OCI-LY7 (cell line): ENCODE results near the gene ADAMTS2. TPM values are rescaled to one million over a fixed set of nuclear protein-coding genes. Genes with fewer than 3 reads are reported as not detected.

ENCODE experiments used
- BruUV-seq: library from RNA; stranded (reverse); fragments of 400-500 nt; replicated peaks from 2 replicates; lab custom pipeline; 2021; lab: Mats Ljungman, UMichigan
- CTCF ChIA-PET: fragments of 300-600 bp; sonication (Branson Sonifier 250); formaldehyde crosslinking; loops from one replicate; lab custom pipeline; 2022; ENCODE audit warnings: antibody characterized with exemption; ENCODE audit not compliant: unreplicated experiment; lab: Charles Lee
- POLR2A ChIA-PET: fragments of 300-600 bp; sonication (Branson Sonifier 250); formaldehyde crosslinking; loops from one replicate; lab custom pipeline; 2022; ENCODE audit warnings: antibody characterized with exemption; lab: Charles Lee
- DNase-seq: peaks from one replicate; pipeline ENCODE4 v3.0.0-alpha.2; 2015; ENCODE audit warnings: low spot score
- H2AFZ ChIP-seq: fragments of 200-600 bp; sonication (generic), shearing (Covaris generic); 2 replicates; pipeline ENCODE4 v1.6.1; 2014; ENCODE audit warnings: mild to moderate bottlenecking, antibody characterized with exemption, low read length, moderate library complexity
- H3K27ac ChIP-seq: fragments of 200-600 bp; sonication (generic); 2 replicates; pipeline ENCODE4 v1.5.1; 2014; ENCODE audit warnings: mixed run types, low read depth, mild to moderate bottlenecking, moderate library complexity, low read length, inconsistent platforms; ENCODE audit not compliant: poor library complexity, severe bottlenecking
- H3K36me3 ChIP-seq: fragments of 200-600 bp; sonication (generic); 2 replicates; pipeline ENCODE4 v1.6.1; 2014; ENCODE audit warnings: mild to moderate bottlenecking, antibody characterized with exemption, low read length, moderate library complexity, mixed read lengths; ENCODE audit not compliant: insufficient read depth
- H3K4me1 ChIP-seq: fragments of 200-600 bp; sonication (generic); 2 replicates; pipeline ENCODE4 v1.5.1; 2014; ENCODE audit warnings: mild to moderate bottlenecking, low read length; ENCODE audit not compliant: insufficient read depth, poor library complexity, severe bottlenecking
- H3K4me2 ChIP-seq: fragments of 200-600 bp; sonication (generic); 2 replicates; pipeline ENCODE4 v1.6.1; 2014; ENCODE audit warnings: mild to moderate bottlenecking, low read length
- H3K4me3 ChIP-seq: fragments of 200-600 bp; sonication (generic); 2 replicates; pipeline ENCODE4 v1.5.1; 2014; ENCODE audit warnings: mild to moderate bottlenecking, low read depth, low read length; ENCODE audit not compliant: poor library complexity, severe bottlenecking
- H3K79me2 ChIP-seq: fragments of 200-600 bp; sonication (generic); 2 replicates; pipeline ENCODE4 v1.6.1; 2016; ENCODE audit warnings: low read depth, mild to moderate bottlenecking, low read length, moderate library complexity, mixed read lengths; ENCODE audit not compliant: insufficient read depth
- H3K9me2 ChIP-seq: fragments of 200-600 bp; sonication (generic); 2 replicates; pipeline ENCODE4 v1.6.1; 2016; ENCODE audit warnings: mild to moderate bottlenecking, low read length, mixed read lengths; ENCODE audit not compliant: insufficient read depth
- H3K9me3 ChIP-seq: fragments of 200-600 bp; sonication (generic); 2 replicates; pipeline ENCODE4 v1.6.1; 2014; ENCODE audit warnings: mild to moderate bottlenecking, mixed run types, low read length, mixed read lengths
- H4K20me1 ChIP-seq: fragments of 200-600 bp; sonication (generic); 2 replicates; pipeline ENCODE4 v1.6.1; 2014; ENCODE audit warnings: mild to moderate bottlenecking, antibody characterized with exemption, low read length, moderate library complexity, mixed read lengths; ENCODE audit not compliant: insufficient read depth
- CTCF ChIP-seq: fragments of 200-600 bp; sonication (generic); conservative IDR thresholded peaks from 2 replicates; pipeline ENCODE4 v1.5.1; 2014; ENCODE audit warnings: mild to moderate bottlenecking, antibody characterized with exemption, low read length, moderate library complexity, mixed read lengths
- EZH2phosphoT487 ChIP-seq: fragments of 200-600 bp; sonication (generic); IDR thresholded peaks from 2 replicates; pipeline ENCODE4 v1.6.1; 2018; ENCODE audit warnings: low read depth, borderline replicate concordance, mild to moderate bottlenecking, mixed run types, antibody characterized with exemption, low read length, moderate library complexity, mixed read lengths
- intact Hi-C: fragments of 100-400 bp; cut with micrococcal nuclease; formaldehyde crosslinking; loops from one replicate; pipeline ENCODE4 v1.10.0; 2022; ENCODE audit not compliant: unreplicated experiment
- total RNA-seq, 2 experiments: library from RNA; depleted of rRNA in 1 of 2; stranded (reverse); fragments of >200 nt in 1 of 2; shearing (Covaris generic) in 1 of 2; gene quantifications; 2 replicates each; pipeline ENCODE4 v1.2.3, GENCODE V29; 2014 to 2022

Gene ADAMTS2
- total RNA-seq, 2 experiments from 2014 or later = not detected

- ChIA-PET POLR2A (interaction anchor here (0.6 kb wide), 1 partner anchor 1212 kb away, joined by 3 read pairs; no protein-coding TSS in a partner anchor), CTCF (no interaction called here)
- no peak for DNase-seq
- H2AFZ ChIP-seq = no peak overlapping the region
- H3K4me2 ChIP-seq = no peak overlapping the region
- no peaks in the 10 kb centered on the region for H3K9me3 ChIP-seq
- no peak for TF ChIP-seq CTCF
- TF ChIP-seq EZH2phosphoT487 = no peak
- H3K4me3 ChIP-seq = no peak overlapping the region
- H4K20me1 ChIP-seq = no peaks in the 10 kb centered on the region
- no peaks in the 10 kb centered on the region for H3K36me3 ChIP-seq
- BruUV-seq = no TSS peak
- no peak overlapping the region for H3K27ac ChIP-seq
- no peaks in the 10 kb centered on the region for H3K4me1 ChIP-seq
- intact Hi-C loops = no loop called here
- H3K79me2 ChIP-seq = no peaks in the 10 kb centered on the region
- H3K9me2 ChIP-seq = no peaks in the 10 kb centered on the region
Measured at GRCh38 chr5:179301796-179302195, 43.5 kb downstream of the ADAMTS2 start.

- Histone ChIP-seq H2AFZ (no peak overlapping the region), H3K4me3 (no peak overlapping the region), H4K20me1 (no peaks in the 10 kb centered on the region), H3K79me2 (no peaks in the 10 kb centered on the region), H3K9me3 (no peaks in the 10 kb centered on the region), H3K36me3 (no peaks in the 10 kb centered on the region), H3K9me2 (no peaks in the 10 kb centered on the region), H3K27ac (no peak overlapping the region), H3K4me2 (no peak overlapping the region), H3K4me1 (no peaks in the 10 kb centered on the region)
- TF ChIP-seq CTCF (no peak), EZH2phosphoT487 (no peak)
- POLR2A ChIA-PET = interaction anchor here (0.6 kb wide), 1 partner anchor 1212 kb away, joined by 3 read pairs; no protein-coding TSS in a partner anchor
- BruUV-seq = no TSS peak
- CTCF ChIA-PET = no interaction called here
- no peak for DNase-seq
- intact Hi-C loops = no loop called here
Measured at GRCh38 chr5:179301376-179301775, 43.9 kb downstream of the ADAMTS2 start.

GRCh38 chr5:179300581-179301180 lies 44.6 kb downstream of the ADAMTS2 start:
- Histone ChIP-seq H3K4me2 (no peak overlapping the region), H2AFZ (no peak overlapping the region), H3K9me3 (no peaks in the 10 kb centered on the region), H4K20me1 (no peaks in the 10 kb centered on the region), H3K36me3 (no peaks in the 10 kb centered on the region), H3K27ac (no peak overlapping the region), H3K4me1 (no peaks in the 10 kb centered on the region), H3K9me2 (no peaks in the 10 kb centered on the region), H3K79me2 (no peaks in the 10 kb centered on the region), H3K4me3 (no peak overlapping the region)
- BruUV-seq = no TSS peak
- ChIA-PET POLR2A (no interaction called here), CTCF (no interaction called here)
- DNase-seq = no peak
- intact Hi-C loops = no loop called here
- no peak for TF ChIP-seq EZH2phosphoT487
- TF ChIP-seq CTCF = no peak
